ENCODE measurements around the gene PPCDC.

DNA sequence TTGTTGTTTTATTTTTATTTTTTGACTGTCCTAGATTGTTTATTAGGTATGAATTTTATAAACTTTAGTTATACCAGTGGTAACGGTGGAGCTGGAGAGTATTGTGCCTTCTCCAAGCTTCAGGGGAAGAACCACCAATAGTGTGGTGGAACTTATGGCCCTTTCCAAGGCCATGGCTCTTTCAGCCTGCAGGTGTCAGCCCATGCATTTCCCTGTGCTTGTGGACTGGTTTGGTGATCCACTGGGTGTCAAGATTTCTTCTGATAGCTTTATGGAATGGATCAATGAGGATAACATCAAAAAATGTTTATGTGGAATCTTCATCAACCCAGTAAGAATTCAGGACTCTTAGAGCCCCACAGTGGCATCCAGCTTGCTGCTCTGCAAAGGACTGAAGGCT, 47.2 kb upstream of the PPCDC start:
- no peak for TF ChIP-seq ZNF24 (IDR thresholded peaks at IDR 0.05)
- no peak for TF ChIP-seq MYC (IDR thresholded peaks at IDR 0.05; ENCODE audit: insufficient read depth, insufficient read length, insufficient replicate concordance, low read length, severe bottlenecking)
- TF ChIP-seq TBL1XR1 (IDR thresholded peaks at IDR 0.05; ENCODE audit: low read depth, low read length) = no peak
- no peak for TF ChIP-seq CHD1 (IDR thresholded peaks at IDR 0.05; ENCODE audit: low read depth, low read length)
- TF ChIP-seq, protein P1, sequence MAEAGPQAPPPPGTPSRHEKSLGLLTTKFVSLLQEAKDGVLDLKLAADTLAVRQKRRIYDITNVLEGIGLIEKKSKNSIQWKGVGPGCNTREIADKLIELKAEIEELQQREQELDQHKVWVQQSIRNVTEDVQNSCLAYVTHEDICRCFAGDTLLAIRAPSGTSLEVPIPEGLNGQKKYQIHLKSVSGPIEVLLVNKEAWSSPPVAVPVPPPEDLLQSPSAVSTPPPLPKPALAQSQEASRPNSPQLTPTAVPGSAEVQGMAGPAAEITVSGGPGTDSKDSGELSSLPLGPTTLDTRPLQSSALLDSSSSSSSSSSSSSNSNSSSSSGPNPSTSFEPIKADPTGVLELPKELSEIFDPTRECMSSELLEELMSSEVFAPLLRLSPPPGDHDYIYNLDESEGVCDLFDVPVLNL (IDR thresholded peaks at IDR 0.05; ENCODE audit: low read depth, low read length) = no peak
- no peak for TF ChIP-seq HDGF (IDR thresholded peaks at IDR 0.05)
- TF ChIP-seq, protein P2, sequence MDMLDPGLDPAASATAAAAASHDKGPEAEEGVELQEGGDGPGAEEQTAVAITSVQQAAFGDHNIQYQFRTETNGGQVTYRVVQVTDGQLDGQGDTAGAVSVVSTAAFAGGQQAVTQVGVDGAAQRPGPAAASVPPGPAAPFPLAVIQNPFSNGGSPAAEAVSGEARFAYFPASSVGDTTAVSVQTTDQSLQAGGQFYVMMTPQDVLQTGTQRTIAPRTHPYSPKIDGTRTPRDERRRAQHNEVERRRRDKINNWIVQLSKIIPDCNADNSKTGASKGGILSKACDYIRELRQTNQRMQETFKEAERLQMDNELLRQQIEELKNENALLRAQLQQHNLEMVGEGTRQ (IDR thresholded peaks at IDR 0.05; ENCODE audit: borderline replicate concordance, low read depth, low read length) = no peak
- TF ChIP-seq, protein P3, sequence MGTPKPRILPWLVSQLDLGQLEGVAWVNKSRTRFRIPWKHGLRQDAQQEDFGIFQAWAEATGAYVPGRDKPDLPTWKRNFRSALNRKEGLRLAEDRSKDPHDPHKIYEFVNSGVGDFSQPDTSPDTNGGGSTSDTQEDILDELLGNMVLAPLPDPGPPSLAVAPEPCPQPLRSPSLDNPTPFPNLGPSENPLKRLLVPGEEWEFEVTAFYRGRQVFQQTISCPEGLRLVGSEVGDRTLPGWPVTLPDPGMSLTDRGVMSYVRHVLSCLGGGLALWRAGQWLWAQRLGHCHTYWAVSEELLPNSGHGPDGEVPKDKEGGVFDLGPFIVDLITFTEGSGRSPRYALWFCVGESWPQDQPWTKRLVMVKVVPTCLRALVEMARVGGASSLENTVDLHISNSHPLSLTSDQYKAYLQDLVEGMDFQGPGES (IDR thresholded peaks at IDR 0.05) = no peak
- TF ChIP-seq, protein P4, sequence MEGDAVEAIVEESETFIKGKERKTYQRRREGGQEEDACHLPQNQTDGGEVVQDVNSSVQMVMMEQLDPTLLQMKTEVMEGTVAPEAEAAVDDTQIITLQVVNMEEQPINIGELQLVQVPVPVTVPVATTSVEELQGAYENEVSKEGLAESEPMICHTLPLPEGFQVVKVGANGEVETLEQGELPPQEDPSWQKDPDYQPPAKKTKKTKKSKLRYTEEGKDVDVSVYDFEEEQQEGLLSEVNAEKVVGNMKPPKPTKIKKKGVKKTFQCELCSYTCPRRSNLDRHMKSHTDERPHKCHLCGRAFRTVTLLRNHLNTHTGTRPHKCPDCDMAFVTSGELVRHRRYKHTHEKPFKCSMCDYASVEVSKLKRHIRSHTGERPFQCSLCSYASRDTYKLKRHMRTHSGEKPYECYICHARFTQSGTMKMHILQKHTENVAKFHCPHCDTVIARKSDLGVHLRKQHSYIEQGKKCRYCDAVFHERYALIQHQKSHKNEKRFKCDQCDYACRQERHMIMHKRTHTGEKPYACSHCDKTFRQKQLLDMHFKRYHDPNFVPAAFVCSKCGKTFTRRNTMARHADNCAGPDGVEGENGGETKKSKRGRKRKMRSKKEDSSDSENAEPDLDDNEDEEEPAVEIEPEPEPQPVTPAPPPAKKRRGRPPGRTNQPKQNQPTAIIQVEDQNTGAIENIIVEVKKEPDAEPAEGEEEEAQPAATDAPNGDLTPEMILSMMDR (IDR thresholded peaks at IDR 0.05 in 2 of 3, conservative IDR thresholded peaks at IDR 0.05 in 1 of 3; ENCODE audit: control insufficient read depth in 2 of 3, extremely low read depth in 1 of 3, insufficient read depth in 1 of 3, low read depth in 3 of 3, low read length in 3 of 3) = peak in 1 of 3 experiments; percentile 13; a peak in 2 of 6 replicates
- no peak for TF ChIP-seq EP300 (IDR thresholded peaks at IDR 0.05; ENCODE audit: borderline replicate concordance in 1 of 2, control insufficient read depth in 1 of 2, low read depth in 2 of 2, low read length in 2 of 2)
- TF ChIP-seq MXI1 (IDR thresholded peaks at IDR 0.05; ENCODE audit: low read depth, low read length) = no peak
- TF ChIP-seq MTA3 (IDR thresholded peaks at IDR 0.05; ENCODE audit: borderline replicate concordance, low read length) = no peak
- TF ChIP-seq CEBPB (IDR thresholded peaks at IDR 0.05; ENCODE audit: borderline replicate concordance in 1 of 2, low read depth in 2 of 2, low read length in 2 of 2) = no peak

Data from GM12878 (cell line).